Kidney epithelial cell (primary cell): ENCODE results near the gene SBF1. TPM values are rescaled to one million over a fixed set of nuclear protein-coding genes. Genes with fewer than 3 reads are reported as not detected.
"Not testable (repeated sequence)": the region's sequence is repeated elsewhere in the genome, so short reads cannot be mapped to it uniquely, and the experiment has no call there.

Experiments used
- DNase-seq: peaks from one replicate; pipeline ENCODE4 v3.0.0-alpha.2; 2010; ENCODE audit warnings: low read depth
- H3K27me3 ChIP-seq: 2 replicates; pipeline ENCODE4 v1.6.0; 2011; ENCODE audit warnings: low read length; ENCODE audit not compliant: control insufficient read depth, insufficient read depth
- H3K36me3 ChIP-seq: 2 replicates; pipeline ENCODE4 v1.5.1; 2011; ENCODE audit warnings: low read length; ENCODE audit not compliant: control insufficient read depth, insufficient read depth
- H3K4me3 ChIP-seq: 2 replicates; pipeline ENCODE4 v1.5.1; 2011; ENCODE audit warnings: low read depth, mild to moderate bottlenecking, control low read depth, low read length
- total RNA-seq: library from RNA; depleted of rRNA; stranded (reverse); fragments of >200 nt; gene quantifications from 2 replicates; pipeline ENCODE4 v1.2.3, GENCODE V29; 2015
- TF ChIP-seq, protein P1 (sequence below): IDR thresholded peaks from 2 replicates; pipeline ENCODE4 v1.5.1; 2011; ENCODE audit warnings: mild to moderate bottlenecking, moderate library complexity, low read length, control low read depth, inconsistent platforms; ENCODE audit not compliant: insufficient read depth, poor library complexity, severe bottlenecking

Gene SBF1
- total RNA-seq, 1 donor from 2014 or later = 96.6 TPM

DNA sequence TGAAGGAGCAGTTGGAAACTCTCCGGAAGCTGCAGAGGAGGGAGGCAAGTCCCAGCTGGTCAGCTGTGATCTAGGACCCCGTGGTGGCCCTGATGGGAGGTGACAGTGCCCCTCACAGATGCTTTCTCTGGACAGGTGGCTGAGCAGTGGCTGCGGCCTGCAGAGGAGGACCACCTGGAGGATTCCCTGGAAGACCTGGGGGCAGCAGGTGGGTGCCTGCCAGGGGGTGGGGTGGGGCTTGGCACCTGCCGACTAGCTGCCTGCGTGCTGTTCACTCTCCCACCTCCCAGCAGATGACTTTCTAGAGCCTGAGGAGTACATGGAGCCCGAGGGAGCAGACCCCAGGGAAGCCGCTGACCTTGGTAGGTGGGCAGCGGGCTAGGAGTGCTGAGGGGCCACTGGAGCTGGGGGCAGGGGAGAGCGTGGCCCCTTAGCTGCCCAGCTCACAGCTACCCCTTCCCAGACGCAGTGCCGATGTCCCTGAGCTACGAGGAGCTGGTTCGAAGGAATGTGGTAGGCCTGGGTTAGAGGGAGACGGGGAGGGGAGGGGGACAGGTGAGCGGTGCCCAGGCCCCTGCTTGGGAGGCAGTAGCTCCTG is 47.5 kb upstream of the SBF1 start:
- Histone ChIP-seq H3K27me3 (no peaks in the 10 kb centered on the region), H3K4me3 (no peak overlapping the region), H3K36me3 (peaks cover 4% of the 10 kb centered on the region)
- TF ChIP-seq, protein P1, sequence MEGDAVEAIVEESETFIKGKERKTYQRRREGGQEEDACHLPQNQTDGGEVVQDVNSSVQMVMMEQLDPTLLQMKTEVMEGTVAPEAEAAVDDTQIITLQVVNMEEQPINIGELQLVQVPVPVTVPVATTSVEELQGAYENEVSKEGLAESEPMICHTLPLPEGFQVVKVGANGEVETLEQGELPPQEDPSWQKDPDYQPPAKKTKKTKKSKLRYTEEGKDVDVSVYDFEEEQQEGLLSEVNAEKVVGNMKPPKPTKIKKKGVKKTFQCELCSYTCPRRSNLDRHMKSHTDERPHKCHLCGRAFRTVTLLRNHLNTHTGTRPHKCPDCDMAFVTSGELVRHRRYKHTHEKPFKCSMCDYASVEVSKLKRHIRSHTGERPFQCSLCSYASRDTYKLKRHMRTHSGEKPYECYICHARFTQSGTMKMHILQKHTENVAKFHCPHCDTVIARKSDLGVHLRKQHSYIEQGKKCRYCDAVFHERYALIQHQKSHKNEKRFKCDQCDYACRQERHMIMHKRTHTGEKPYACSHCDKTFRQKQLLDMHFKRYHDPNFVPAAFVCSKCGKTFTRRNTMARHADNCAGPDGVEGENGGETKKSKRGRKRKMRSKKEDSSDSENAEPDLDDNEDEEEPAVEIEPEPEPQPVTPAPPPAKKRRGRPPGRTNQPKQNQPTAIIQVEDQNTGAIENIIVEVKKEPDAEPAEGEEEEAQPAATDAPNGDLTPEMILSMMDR = no peak
- no peak for DNase-seq

DNA sequence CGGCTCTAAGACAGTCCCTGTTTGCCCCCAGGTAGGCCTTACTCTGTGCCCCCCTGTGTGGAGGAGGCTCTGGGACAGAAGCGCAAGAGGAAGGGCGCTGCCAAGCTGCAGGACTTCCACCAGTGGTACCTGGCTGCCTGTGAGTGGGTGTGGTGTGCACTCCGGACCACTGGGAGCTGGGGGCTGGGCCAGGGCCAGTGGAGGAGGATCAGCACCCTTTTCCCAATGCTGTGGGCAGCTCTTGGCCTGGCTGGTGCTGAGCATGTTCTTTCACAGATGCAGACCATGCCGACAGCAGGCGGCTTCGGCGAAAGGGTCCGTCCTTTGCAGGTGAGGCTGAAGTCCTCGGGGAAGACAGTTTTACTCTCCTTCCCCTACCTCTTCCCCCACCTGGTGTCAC is 46.9 kb upstream of the SBF1 start:
- H3K36me3 ChIP-seq = peaks cover 4% of the 10 kb centered on the region
- TF ChIP-seq, protein P1 = no peak
- no peak for DNase-seq
- H3K27me3 ChIP-seq = no peaks in the 10 kb centered on the region
- H3K4me3 ChIP-seq = no peak overlapping the region

DNA sequence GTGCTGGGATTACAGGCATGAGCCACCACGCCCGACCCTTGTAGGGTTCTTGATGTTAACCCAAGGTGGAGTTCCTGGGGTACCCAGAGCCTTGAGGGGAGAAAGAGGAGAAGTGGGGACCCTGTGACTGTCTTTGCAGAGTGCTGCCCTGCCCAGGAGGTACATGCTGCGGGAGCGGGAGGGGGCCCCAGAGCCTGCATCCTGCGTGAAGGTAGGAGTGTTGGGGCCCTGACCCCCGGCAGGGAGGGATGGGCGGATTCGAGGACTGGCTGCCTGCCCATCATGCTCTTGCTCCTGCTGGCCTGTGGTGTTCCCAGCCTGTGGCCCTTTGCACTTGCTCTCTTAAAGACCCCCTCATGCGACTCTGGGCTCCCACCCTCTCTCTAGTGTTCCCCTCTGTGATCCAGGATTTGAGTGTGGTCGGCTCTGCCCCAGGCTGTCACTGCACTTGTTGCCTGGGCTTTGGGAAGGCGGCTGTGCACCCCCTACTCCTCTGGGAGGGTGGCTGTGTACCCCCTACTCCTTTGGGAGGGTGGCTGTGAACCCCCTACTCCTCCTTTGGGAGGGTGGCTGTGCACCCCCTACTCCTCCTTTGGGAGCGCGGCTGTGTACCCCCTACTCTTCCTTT is 46.1 kb upstream of the SBF1 start:
- H3K27me3 ChIP-seq = no peaks in the 10 kb centered on the region
- H3K36me3 ChIP-seq = peaks cover 4% of the 10 kb centered on the region
- no peak overlapping the region for H3K4me3 ChIP-seq
- TF ChIP-seq, protein P1 = no peak
- DNase-seq = no peak

DNA sequence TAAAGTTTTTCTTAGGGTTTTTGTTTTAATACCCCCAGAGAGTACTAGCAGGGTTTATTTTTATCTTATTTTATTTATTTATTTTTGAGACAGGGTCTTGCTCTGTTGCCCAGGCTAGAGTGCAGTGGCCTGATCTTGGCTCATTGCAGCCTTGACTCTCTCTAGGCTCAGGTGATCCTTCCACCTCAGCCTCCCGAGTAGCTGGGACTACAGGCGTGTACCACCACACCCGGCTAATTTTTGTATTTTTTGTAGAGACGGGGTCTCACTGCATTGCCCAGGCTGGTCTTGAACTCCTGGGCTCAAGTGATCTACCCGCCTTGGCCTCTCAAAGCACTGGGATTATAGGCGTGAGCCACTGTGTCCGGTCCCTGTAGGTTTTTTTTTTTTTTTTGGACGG is 45.3 kb upstream of the SBF1 start:
- H3K4me3 ChIP-seq, DNase-seq, H3K36me3 ChIP-seq, H3K27me3 ChIP-seq: not testable (repeated sequence)

DNA sequence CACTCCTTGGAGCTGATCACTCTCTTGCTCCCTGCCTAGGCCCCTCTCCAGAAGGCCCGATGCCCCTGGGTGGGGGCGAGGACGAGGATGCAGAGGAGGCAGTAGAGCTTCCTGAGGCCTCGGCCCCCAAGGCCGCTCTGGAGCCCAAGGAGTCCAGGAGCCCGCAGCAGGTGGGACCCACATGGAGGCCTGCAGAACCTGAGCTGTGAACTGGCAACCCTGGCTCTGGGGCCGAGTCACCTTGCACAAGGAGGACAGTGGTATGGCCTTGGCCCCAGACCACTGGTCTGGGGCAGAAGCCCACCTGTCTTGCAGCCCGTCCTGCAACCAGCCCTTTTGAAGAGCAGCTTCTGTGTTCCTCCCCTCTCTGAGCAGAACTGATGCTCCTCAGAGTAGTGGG is 44.3 kb upstream of the SBF1 start:
- Histone ChIP-seq H3K4me3 (no peak overlapping the region), H3K36me3 (peaks cover 4% of the 10 kb centered on the region), H3K27me3 (no peaks in the 10 kb centered on the region)
- TF ChIP-seq, protein P1 = no peak
- DNase-seq = no peak

DNA sequence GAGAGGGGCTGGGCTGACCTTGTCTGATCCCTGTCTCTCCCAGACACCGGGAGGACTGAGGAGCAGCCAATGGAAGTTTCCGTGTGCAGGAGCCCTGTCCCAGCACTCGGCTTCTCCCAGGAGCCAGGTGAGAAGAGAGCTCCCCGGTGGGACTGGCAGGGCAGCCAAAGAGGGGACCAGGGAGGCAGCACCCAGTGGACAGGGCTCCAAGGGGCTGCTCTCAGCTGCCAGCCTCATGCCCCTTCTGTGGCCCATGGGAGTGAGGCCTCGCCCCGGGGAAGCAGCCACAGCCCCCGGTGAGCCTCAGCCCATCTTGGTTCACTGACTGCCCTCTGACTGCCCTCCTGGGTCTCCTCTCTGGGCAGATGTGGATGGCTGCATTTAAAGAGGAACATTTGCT is 43.8 kb upstream of the SBF1 start:
- Histone ChIP-seq H3K36me3 (peaks cover 2% of the 10 kb centered on the region), H3K27me3 (no peaks in the 10 kb centered on the region), H3K4me3 (no peak overlapping the region)
- TF ChIP-seq, protein P1 = no peak
- DNase-seq = no peak
